ENCODE measurements around the gene CCDC78.
A peak's percentile ranks its signal among the peaks of the same experiment; 100 is the strongest.

The CCDC78 gene

GRCh38 chr16:772959-773358 is 46.7 kb upstream of the CCDC78 start:
- Histone ChIP-seq H3K36me3 (replicated peaks; ENCODE audit: insufficient read depth, low read length) (no peaks in the 10 kb centered on the region), H3K4me1 (ENCODE audit: low read length) (no peaks in the 10 kb centered on the region), H3F3A (ENCODE audit: insufficient read depth, low read length) (no peaks in the 10 kb centered on the region), H2AFZ (ENCODE audit: low read length) (no peak overlapping the region), H3K79me2 (ENCODE audit: low read length) (no peaks in the 10 kb centered on the region), H3K27ac (ENCODE audit: low read length) (no peak overlapping the region), H3K9ac (ENCODE audit: low read length) (no peak overlapping the region), H3K9me2 (replicated peaks; ENCODE audit: insufficient read depth, low read length) (no peaks in the 10 kb centered on the region), H3K27me3 (replicated peaks; ENCODE audit: insufficient read depth, low read length) (peaks cover 66% of the 10 kb centered on the region), H4K20me1 (ENCODE audit: insufficient read depth, low read length) (no peaks in the 10 kb centered on the region), H3K4me2 (ENCODE audit: low read depth, low read length) (no peak overlapping the region), H3K9me3 (replicated peaks; ENCODE audit: insufficient read depth, low read length) (no peaks in the 10 kb centered on the region), H3K4me3 (ENCODE audit: low read length) (no peak overlapping the region)
- DNase-seq = peak; percentile 1
- TF ChIP-seq EZH2phosphoT487 (IDR thresholded peaks at IDR 0.05; ENCODE audit: low read length) (no peak), EZH2 (optimal IDR thresholded peaks at IDR 0.05; ENCODE audit: low read depth, low read length) (no peak)
- TF ChIP-seq, protein P1, sequence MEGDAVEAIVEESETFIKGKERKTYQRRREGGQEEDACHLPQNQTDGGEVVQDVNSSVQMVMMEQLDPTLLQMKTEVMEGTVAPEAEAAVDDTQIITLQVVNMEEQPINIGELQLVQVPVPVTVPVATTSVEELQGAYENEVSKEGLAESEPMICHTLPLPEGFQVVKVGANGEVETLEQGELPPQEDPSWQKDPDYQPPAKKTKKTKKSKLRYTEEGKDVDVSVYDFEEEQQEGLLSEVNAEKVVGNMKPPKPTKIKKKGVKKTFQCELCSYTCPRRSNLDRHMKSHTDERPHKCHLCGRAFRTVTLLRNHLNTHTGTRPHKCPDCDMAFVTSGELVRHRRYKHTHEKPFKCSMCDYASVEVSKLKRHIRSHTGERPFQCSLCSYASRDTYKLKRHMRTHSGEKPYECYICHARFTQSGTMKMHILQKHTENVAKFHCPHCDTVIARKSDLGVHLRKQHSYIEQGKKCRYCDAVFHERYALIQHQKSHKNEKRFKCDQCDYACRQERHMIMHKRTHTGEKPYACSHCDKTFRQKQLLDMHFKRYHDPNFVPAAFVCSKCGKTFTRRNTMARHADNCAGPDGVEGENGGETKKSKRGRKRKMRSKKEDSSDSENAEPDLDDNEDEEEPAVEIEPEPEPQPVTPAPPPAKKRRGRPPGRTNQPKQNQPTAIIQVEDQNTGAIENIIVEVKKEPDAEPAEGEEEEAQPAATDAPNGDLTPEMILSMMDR (IDR thresholded peaks at IDR 0.05; ENCODE audit: low read length) = no peak

GRCh38 chr16:770411-770810 is 44.2 kb upstream of the CCDC78 start:
- H3K4me3 ChIP-seq (ENCODE audit: low read length) = no peak overlapping the region

GRCh38 chr16:769934-770333 is 43.7 kb upstream of the CCDC78 start:
- H3K9ac ChIP-seq (ENCODE audit: low read length) = no peak overlapping the region
- peaks cover 45% of the 10 kb centered on the region for H3K27me3 ChIP-seq (replicated peaks; ENCODE audit: insufficient read depth, low read length)
- H3K9me2 ChIP-seq (replicated peaks; ENCODE audit: insufficient read depth, low read length) = no peaks in the 10 kb centered on the region
- no peak overlapping the region for H3K4me2 ChIP-seq (ENCODE audit: low read depth, low read length)
- H3F3A ChIP-seq (ENCODE audit: insufficient read depth, low read length) = no peaks in the 10 kb centered on the region
- H3K4me3 ChIP-seq (ENCODE audit: low read length) = no peak overlapping the region
- H4K20me1 ChIP-seq (ENCODE audit: insufficient read depth, low read length) = no peaks in the 10 kb centered on the region
- TF ChIP-seq, protein P1 (IDR thresholded peaks at IDR 0.05; ENCODE audit: low read length) = no peak
- no peak for TF ChIP-seq EZH2phosphoT487 (IDR thresholded peaks at IDR 0.05; ENCODE audit: low read length)
- TF ChIP-seq EZH2 (optimal IDR thresholded peaks at IDR 0.05; ENCODE audit: low read depth, low read length) = no peak
- no peaks in the 10 kb centered on the region for H3K4me1 ChIP-seq (ENCODE audit: low read length)
- no peaks in the 10 kb centered on the region for H3K36me3 ChIP-seq (replicated peaks; ENCODE audit: insufficient read depth, low read length)
- no peaks in the 10 kb centered on the region for H3K79me2 ChIP-seq (ENCODE audit: low read length)
- no peaks in the 10 kb centered on the region for H3K9me3 ChIP-seq (replicated peaks; ENCODE audit: insufficient read depth, low read length)
- DNase-seq = no peak
- H2AFZ ChIP-seq (ENCODE audit: low read length) = no peak overlapping the region
- no peak overlapping the region for H3K27ac ChIP-seq (ENCODE audit: low read length)

More at GRCh38 chr16:770411-770810, 44.2 kb upstream of the CCDC78 start:
- Histone ChIP-seq H3K79me2 (ENCODE audit: low read length) (no peaks in the 10 kb centered on the region), H3K27me3 (replicated peaks; ENCODE audit: insufficient read depth, low read length) (peaks cover 49% of the 10 kb centered on the region), H3K9me3 (replicated peaks; ENCODE audit: insufficient read depth, low read length) (no peaks in the 10 kb centered on the region), H3K9ac (ENCODE audit: low read length) (no peak overlapping the region), H3K4me2 (ENCODE audit: low read depth, low read length) (no peak overlapping the region), H3K9me2 (replicated peaks; ENCODE audit: insufficient read depth, low read length) (no peaks in the 10 kb centered on the region), H2AFZ (ENCODE audit: low read length) (no peak overlapping the region), H3K4me1 (ENCODE audit: low read length) (no peaks in the 10 kb centered on the region), H4K20me1 (ENCODE audit: insufficient read depth, low read length) (no peaks in the 10 kb centered on the region), H3F3A (ENCODE audit: insufficient read depth, low read length) (no peaks in the 10 kb centered on the region), H3K27ac (ENCODE audit: low read length) (no peak overlapping the region), H3K36me3 (replicated peaks; ENCODE audit: insufficient read depth, low read length) (no peaks in the 10 kb centered on the region)
- no peak for DNase-seq
- no peak for TF ChIP-seq EZH2phosphoT487 (IDR thresholded peaks at IDR 0.05; ENCODE audit: low read length)
- TF ChIP-seq, protein P1 (IDR thresholded peaks at IDR 0.05; ENCODE audit: low read length) = no peak
- no peak for TF ChIP-seq EZH2 (optimal IDR thresholded peaks at IDR 0.05; ENCODE audit: low read depth, low read length)
